Measurements from ENCODE around the gene KLHL25.

DNA sequence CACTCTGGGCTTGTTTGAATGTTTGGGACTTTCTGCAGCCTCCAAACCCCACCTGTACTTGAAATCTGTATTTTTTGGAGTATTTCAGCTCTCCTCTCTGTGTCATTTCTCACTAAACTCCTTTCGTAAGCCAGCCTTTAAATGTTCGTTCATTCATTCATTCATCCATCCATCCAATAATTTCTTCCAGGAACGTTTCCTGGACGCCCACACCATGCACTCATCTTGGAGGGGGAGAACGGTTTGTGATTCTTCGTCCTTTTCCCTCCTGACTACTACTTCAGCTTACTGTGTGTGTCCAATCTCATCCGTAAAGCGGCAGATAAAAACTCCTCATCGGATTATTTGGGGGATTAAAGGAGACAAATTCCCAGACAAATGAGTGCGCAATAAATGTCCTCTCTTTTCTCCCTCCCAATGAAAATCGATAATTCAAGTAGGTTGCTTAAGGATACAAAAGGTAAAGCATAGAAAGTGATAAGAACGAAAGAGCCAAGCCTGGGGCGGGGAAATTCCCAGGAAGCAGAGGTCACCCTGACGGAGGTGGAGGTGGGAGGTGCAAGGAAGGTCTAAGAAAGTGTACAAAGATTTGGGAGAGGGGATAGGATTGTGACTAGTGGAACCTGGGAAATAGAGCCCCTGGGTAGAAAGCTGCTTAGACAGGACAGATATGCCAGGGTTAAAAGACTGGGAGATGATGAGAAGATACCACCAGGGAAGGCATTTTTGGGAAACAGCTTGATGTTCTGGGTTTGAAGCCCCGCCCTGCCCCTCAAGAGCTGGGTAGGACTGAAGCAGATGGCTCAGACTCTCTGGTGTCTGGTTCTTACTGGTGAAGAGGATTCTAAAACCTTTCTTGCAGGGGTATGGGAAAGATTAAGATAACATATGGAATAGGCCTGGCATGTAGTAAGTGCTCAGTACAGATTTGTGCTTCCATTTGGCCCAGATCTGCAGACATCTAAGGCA is 896 bp upstream of the KLHL25 start:
- TF ChIP-seq, protein P1, sequence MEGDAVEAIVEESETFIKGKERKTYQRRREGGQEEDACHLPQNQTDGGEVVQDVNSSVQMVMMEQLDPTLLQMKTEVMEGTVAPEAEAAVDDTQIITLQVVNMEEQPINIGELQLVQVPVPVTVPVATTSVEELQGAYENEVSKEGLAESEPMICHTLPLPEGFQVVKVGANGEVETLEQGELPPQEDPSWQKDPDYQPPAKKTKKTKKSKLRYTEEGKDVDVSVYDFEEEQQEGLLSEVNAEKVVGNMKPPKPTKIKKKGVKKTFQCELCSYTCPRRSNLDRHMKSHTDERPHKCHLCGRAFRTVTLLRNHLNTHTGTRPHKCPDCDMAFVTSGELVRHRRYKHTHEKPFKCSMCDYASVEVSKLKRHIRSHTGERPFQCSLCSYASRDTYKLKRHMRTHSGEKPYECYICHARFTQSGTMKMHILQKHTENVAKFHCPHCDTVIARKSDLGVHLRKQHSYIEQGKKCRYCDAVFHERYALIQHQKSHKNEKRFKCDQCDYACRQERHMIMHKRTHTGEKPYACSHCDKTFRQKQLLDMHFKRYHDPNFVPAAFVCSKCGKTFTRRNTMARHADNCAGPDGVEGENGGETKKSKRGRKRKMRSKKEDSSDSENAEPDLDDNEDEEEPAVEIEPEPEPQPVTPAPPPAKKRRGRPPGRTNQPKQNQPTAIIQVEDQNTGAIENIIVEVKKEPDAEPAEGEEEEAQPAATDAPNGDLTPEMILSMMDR (IDR thresholded peaks at IDR 0.05) = no peak
- no peak for TF ChIP-seq POLR2A (IDR thresholded peaks at IDR 0.05)
